ENCODE data around the gene STRA8.

GRCh38 chr7:135245226-135246190 lies 11.9 kb downstream of the STRA8 start:
- TF ChIP-seq EZH2 (IDR thresholded peaks at IDR 0.05; ENCODE audit: low read length, unreplicated experiment): no peak
- TF ChIP-seq CTCF (conservative IDR thresholded peaks at IDR 0.05; ENCODE audit: low read depth, low read length): no peak

Measured in PC-3 (cell line).